ENCODE measurements around the gene MYL9. TPM values are rescaled to one million over a fixed set of nuclear protein-coding genes. Genes with fewer than 3 reads are reported as not detected.

MYL9 gene
- total and polyA plus RNA-seq, 2 experiments from 2014 or later: 172 to 681 TPM

DNA sequence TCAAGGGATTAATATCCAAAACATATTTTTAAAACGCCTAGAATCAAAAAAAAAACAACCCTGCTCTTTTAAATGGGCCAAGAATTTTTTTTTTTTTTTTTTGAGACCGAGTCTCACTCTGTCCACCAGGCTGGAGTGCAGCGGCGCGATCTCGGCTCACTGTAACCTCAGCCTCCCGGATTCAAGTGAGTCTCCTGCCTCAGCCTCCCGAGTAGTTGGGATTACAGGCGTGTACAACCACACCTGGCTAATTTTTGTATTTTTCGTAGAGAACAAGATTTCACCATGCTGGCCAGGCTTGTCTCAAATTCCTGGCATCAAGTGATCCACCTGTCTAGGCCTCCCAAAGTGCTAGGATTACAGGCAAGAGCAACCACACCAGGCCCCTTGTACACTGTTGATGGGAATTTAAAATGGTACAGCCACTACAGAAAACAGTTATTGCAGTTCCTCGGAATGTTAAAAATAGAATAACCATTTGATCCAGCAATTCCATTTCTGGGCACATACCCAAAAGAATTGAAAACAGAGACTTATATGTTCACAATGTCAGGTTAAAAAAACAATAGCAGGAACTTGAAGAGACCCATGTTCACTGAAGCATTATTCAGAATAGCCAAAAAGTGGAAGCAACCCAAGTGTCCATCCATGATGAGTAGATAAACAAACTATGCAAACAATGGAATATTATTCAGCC is 3.1 kb upstream of the MYL9 start:
- no peak overlapping the region for H3K27ac ChIP-seq
- H4K20me1 ChIP-seq (ENCODE audit: insufficient read depth): no peaks in the 10 kb centered on the region
- 78 to 79% methylated on average over 11 of the region's 11 CpGs for WGBS, 2 experiments (ENCODE audit: low coverage in 1 of 2, low lambda C conversion rate in 2 of 2, missing lambda C conversion rate in 2 of 2)
- H3K9me3 ChIP-seq (ENCODE audit: low read depth): no peaks in the 10 kb centered on the region
- H3K4me2 ChIP-seq (ENCODE audit: unreplicated experiment): no peak overlapping the region
- H3K4me3 ChIP-seq: no peak overlapping the region
- in situ Hi-C loops (cut with MboI): no loop called here
- H3K4me1 ChIP-seq (ENCODE audit: insufficient read depth): peaks cover 7% of the 10 kb centered on the region
- DNase-seq: no peak
- no peak for TF ChIP-seq EZH2 (IDR thresholded peaks at IDR 0.05; ENCODE audit: insufficient read depth, poor library complexity, severe bottlenecking)
- no peak for TF ChIP-seq EZH2phosphoT487 (IDR thresholded peaks at IDR 0.05; ENCODE audit: insufficient read depth, low read depth)
- H3F3A ChIP-seq (ENCODE audit: insufficient read depth): peaks cover 18% of the 10 kb centered on the region; the same call in 1 of the 2 replicates
- H3K9me2 ChIP-seq (ENCODE audit: insufficient read depth): no peaks in the 10 kb centered on the region
- H3K79me2 ChIP-seq (ENCODE audit: insufficient read depth): peaks cover 19% of the 10 kb centered on the region
- no peak overlapping the region for H3K9ac ChIP-seq
- H3K36me3 ChIP-seq (ENCODE audit: low read depth): no peaks in the 10 kb centered on the region
- no peaks in the 10 kb centered on the region for H3K27me3 ChIP-seq (replicated peaks; ENCODE audit: insufficient read depth)
- no peak overlapping the region for H2AFZ ChIP-seq

- Histone ChIP-seq H3K9me3 (ENCODE audit: low read depth) (no peaks in the 10 kb centered on the region), H3K27ac (peak overlapping the region; percentile 88; the same call in 1 of the 2 replicates), H3K4me1 (ENCODE audit: insufficient read depth) (peaks cover 22% of the 10 kb centered on the region), H3K4me2 (ENCODE audit: unreplicated experiment) (peak overlapping the region; percentile 91), H4K20me1 (ENCODE audit: insufficient read depth) (0 out of 2 replicates have a peak, but pooled peaks cover 4% of the 10 kb centered on the region), H3F3A (ENCODE audit: insufficient read depth) (peaks cover 31% of the 10 kb centered on the region; the same call in 1 of the 2 replicates), H3K36me3 (ENCODE audit: low read depth) (peaks cover 8% of the 10 kb centered on the region; the same call in 1 of the 2 replicates), H3K4me3 (peak overlapping the region; percentile 97), H2AFZ (peak overlapping the region; percentile 85), H3K9ac (peak overlapping the region; percentile 95), H3K27me3 (replicated peaks; ENCODE audit: insufficient read depth) (no peaks in the 10 kb centered on the region), H3K9me2 (ENCODE audit: insufficient read depth) (no peaks in the 10 kb centered on the region), H3K79me2 (ENCODE audit: insufficient read depth) (peaks cover 43% of the 10 kb centered on the region)
- no peak for TF ChIP-seq EZH2phosphoT487 (IDR thresholded peaks at IDR 0.05; ENCODE audit: insufficient read depth, low read depth)
- TF ChIP-seq EZH2 (IDR thresholded peaks at IDR 0.05; ENCODE audit: insufficient read depth, poor library complexity, severe bottlenecking): no peak
- no peak for DNase-seq
- WGBS, 2 experiments (ENCODE audit: low coverage in 1 of 2, low lambda C conversion rate in 2 of 2, missing lambda C conversion rate in 2 of 2): 61 to 64% methylated on average over 28 to 41 of the region's 41 CpGs
- in situ Hi-C loops (cut with MboI): no loop called here
Observed at GRCh38 chr20:36540551-36541211, 638 bp upstream of the MYL9 start.

DNA sequence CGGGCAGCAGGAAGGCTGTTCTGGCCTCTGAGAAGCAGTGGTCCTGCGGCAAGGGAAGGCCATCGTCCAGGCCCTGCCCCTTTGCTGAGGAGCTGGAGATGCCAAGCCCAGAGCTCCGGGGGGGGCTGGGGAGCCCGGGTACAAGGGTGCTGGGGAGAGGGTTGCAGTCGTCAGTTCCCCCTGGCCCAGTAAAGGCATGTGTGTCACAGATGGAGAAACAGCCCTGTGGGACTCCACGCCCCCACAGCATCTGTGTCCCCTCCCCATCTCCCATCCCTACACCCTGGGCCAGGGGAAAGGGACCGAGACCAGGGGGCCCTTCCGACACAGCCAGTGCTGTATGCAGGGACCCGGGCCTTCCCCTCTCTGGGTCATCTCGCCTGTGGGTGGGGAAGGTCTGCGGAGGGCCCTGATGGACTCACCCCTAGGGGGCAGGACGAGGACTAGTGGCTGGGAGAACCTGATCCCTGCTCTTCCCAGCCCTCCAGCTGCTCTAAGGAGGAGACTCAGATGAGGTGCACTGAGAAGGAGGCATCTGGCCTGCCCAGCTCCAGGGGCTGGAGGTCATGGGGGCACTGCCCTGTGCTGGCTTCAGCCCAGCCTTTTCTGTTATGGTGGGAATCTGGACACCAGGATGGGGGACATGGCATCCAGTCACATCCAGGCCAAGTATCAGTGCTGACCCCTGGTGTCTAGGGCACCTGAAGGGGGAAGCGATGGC is 609 bp downstream of the MYL9 start:
- Histone ChIP-seq H3K36me3 (ENCODE audit: low read depth) (peaks cover 19% of the 10 kb centered on the region; the same call in 1 of the 2 replicates), H3K4me1 (ENCODE audit: insufficient read depth) (peaks cover 22% of the 10 kb centered on the region), H3K4me3 (peak overlapping the region; percentile 97), H3K27ac (peak overlapping the region; percentile 88), H3K4me2 (ENCODE audit: unreplicated experiment) (peak overlapping the region; percentile 91), H3K9me3 (ENCODE audit: low read depth) (no peaks in the 10 kb centered on the region), H2AFZ (peak overlapping the region; percentile 85), H3K9ac (peak overlapping the region; percentile 95), H3F3A (ENCODE audit: insufficient read depth) (peaks cover 39% of the 10 kb centered on the region), H4K20me1 (ENCODE audit: insufficient read depth) (peaks cover 4% of the 10 kb centered on the region; the same call in 1 of the 2 replicates), H3K9me2 (ENCODE audit: insufficient read depth) (no peaks in the 10 kb centered on the region), H3K27me3 (replicated peaks; ENCODE audit: insufficient read depth) (no peaks in the 10 kb centered on the region), H3K79me2 (ENCODE audit: insufficient read depth) (peaks cover 49% of the 10 kb centered on the region)
- in situ Hi-C loops (cut with MboI): no loop called here
- WGBS, 2 experiments (ENCODE audit: low coverage in 1 of 2, low lambda C conversion rate in 2 of 2, missing lambda C conversion rate in 2 of 2): 8 to 11% methylated on average over 10 to 13 of the region's 14 CpGs
- peak; percentile 80 for DNase-seq
- no peak for TF ChIP-seq EZH2phosphoT487 (IDR thresholded peaks at IDR 0.05; ENCODE audit: insufficient read depth, low read depth)
- no peak for TF ChIP-seq EZH2 (IDR thresholded peaks at IDR 0.05; ENCODE audit: insufficient read depth, poor library complexity, severe bottlenecking)

GRCh38 chr20:36542516-36543183 is 1.3 kb downstream of the MYL9 start:
- peaks cover 22% of the 10 kb centered on the region for H3K4me1 ChIP-seq (ENCODE audit: insufficient read depth)
- no peak for DNase-seq
- TF ChIP-seq EZH2 (IDR thresholded peaks at IDR 0.05; ENCODE audit: insufficient read depth, poor library complexity, severe bottlenecking): no peak
- TF ChIP-seq EZH2phosphoT487 (IDR thresholded peaks at IDR 0.05; ENCODE audit: insufficient read depth, low read depth): no peak
- 81 to 88% methylated on average over 9 to 10 of the region's 10 CpGs for WGBS, 2 experiments (ENCODE audit: low coverage in 1 of 2, low lambda C conversion rate in 2 of 2, missing lambda C conversion rate in 2 of 2)
- H3K9ac ChIP-seq: peak overlapping the region; percentile 95
- in situ Hi-C loops (cut with MboI): no loop called here
- H3F3A ChIP-seq (ENCODE audit: insufficient read depth): peaks cover 44% of the 10 kb centered on the region
- peak overlapping the region; percentile 88 for H3K27ac ChIP-seq
- H3K9me3 ChIP-seq (ENCODE audit: low read depth): no peaks in the 10 kb centered on the region
- H3K79me2 ChIP-seq (ENCODE audit: insufficient read depth): peaks cover 49% of the 10 kb centered on the region
- H3K27me3 ChIP-seq (replicated peaks; ENCODE audit: insufficient read depth): no peaks in the 10 kb centered on the region
- peaks cover 4% of the 10 kb centered on the region; the same call in 1 of the 2 replicates for H4K20me1 ChIP-seq (ENCODE audit: insufficient read depth)
- H3K4me2 ChIP-seq (ENCODE audit: unreplicated experiment): peak overlapping the region; percentile 91
- H3K9me2 ChIP-seq (ENCODE audit: insufficient read depth): no peaks in the 10 kb centered on the region
- H2AFZ ChIP-seq: no peak overlapping the region
- peaks cover 26% of the 10 kb centered on the region for H3K36me3 ChIP-seq (ENCODE audit: low read depth)
- peak overlapping the region; percentile 97 for H3K4me3 ChIP-seq

All from GM23248 (cell line).